GM19035 (cell line): ENCODE results near the gene TACC2.

Source experiments
- ATAC-seq: cut with Tn5 transposase; IDR thresholded peaks from one replicate; pipeline ENCODE4 v1.9.1; 2021; ENCODE audit not compliant: unreplicated experiment

Gene TACC2

GRCh38 chr10:122243550-122243949 is 254.6 kb downstream of the TACC2 start:
- ATAC-seq: no peak

GRCh38 chr10:122244001-122244975 is 255.3 kb downstream of the TACC2 start:
- ATAC-seq: no peak

- ATAC-seq: no peak
Observed at GRCh38 chr10:122245136-122245535, 256.2 kb downstream of the TACC2 start.

- no peak for ATAC-seq
Observed at GRCh38 chr10:122245897-122246296, 256.9 kb downstream of the TACC2 start.

GRCh38 chr10:122246830-122247520 is 258.0 kb downstream of the TACC2 start:
- ATAC-seq: no peak

GRCh38 chr10:122248356-122249302 is 259.7 kb downstream of the TACC2 start:
- no peak for ATAC-seq

- ATAC-seq: no peak
Observed at GRCh38 chr10:122249303-122249850, 260.4 kb downstream of the TACC2 start.

GRCh38 chr10:122249991-122250750 is 261.2 kb downstream of the TACC2 start:
- no peak for ATAC-seq

GRCh38 chr10:122251459-122252255 is 262.7 kb downstream of the TACC2 start:
- no peak for ATAC-seq

GRCh38 chr10:122252805-122253204 is 263.8 kb downstream of the TACC2 start:
- ATAC-seq: no peak

- ATAC-seq: no peak
Observed at GRCh38 chr10:122253605-122254004, 264.6 kb downstream of the TACC2 start.

GRCh38 chr10:122254831-122255230 is 265.9 kb downstream of the TACC2 start:
- ATAC-seq: no peak

GRCh38 chr10:122255509-122256301 is 266.7 kb downstream of the TACC2 start:
- ATAC-seq: no peak

GRCh38 chr10:122257041-122257440 is 268.1 kb downstream of the TACC2 start:
- no peak for ATAC-seq

- ATAC-seq: no peak
Observed at GRCh38 chr10:122258136-122259074, 269.4 kb downstream of the TACC2 start.

- ATAC-seq: no peak
Observed at GRCh38 chr10:122259075-122259466, 270.1 kb downstream of the TACC2 start.

- no peak for ATAC-seq
Observed at GRCh38 chr10:122261584-122261983, 272.6 kb downstream of the TACC2 start.
